Measurements from ENCODE around the gene CCDC149. TPM values are rescaled to one million over a fixed set of nuclear protein-coding genes. Genes with fewer than 3 reads are reported as not detected.

CCDC149 gene
- total RNA-seq, 1 experiment from 2014 or later, result 0.11 TPM

- H3K4me2 ChIP-seq (ENCODE audit: low read depth, low read length, poor library complexity, severe bottlenecking), result no peak overlapping the region
- H3K27me3 ChIP-seq (ENCODE audit: low read length), result no peaks in the 10 kb centered on the region
- peaks cover 20% of the 10 kb centered on the region for H3K9me3 ChIP-seq (ENCODE audit: low read length)
- no peak overlapping the region for H3K9ac ChIP-seq (ENCODE audit: low read length)
- no peak for DNase-seq
- H3K36me3 ChIP-seq (ENCODE audit: insufficient read depth, low read length), result no peaks in the 10 kb centered on the region
- no peaks in the 10 kb centered on the region for H3K9me2 ChIP-seq (replicated peaks; ENCODE audit: insufficient read depth, low read length)
- H2AFZ ChIP-seq (ENCODE audit: low read length), result no peak overlapping the region
- H3K27ac ChIP-seq (ENCODE audit: low read length), result no peak overlapping the region
- H4K20me1 ChIP-seq (ENCODE audit: insufficient read depth, low read depth, low read length), result no peaks in the 10 kb centered on the region
- no peak overlapping the region for H3K4me3 ChIP-seq (ENCODE audit: low read length)
- no peaks in the 10 kb centered on the region for H3K4me1 ChIP-seq (ENCODE audit: low read length)
- no peaks in the 10 kb centered on the region for H3K79me2 ChIP-seq (ENCODE audit: low read length)
Observed at GRCh38 chr4:24935856-24936255, 23.0 kb upstream of the CCDC149 start.

- Histone ChIP-seq H3K36me3 (ENCODE audit: insufficient read depth, low read length) (no peaks in the 10 kb centered on the region), H3K27ac (ENCODE audit: low read length) (no peak overlapping the region), H2AFZ (ENCODE audit: low read length) (no peak overlapping the region), H3K27me3 (ENCODE audit: low read length) (no peaks in the 10 kb centered on the region), H3K9ac (ENCODE audit: low read length) (no peak overlapping the region), H3K4me3 (ENCODE audit: low read length) (no peak overlapping the region), H3K79me2 (ENCODE audit: low read length) (no peaks in the 10 kb centered on the region), H4K20me1 (ENCODE audit: insufficient read depth, low read depth, low read length) (no peaks in the 10 kb centered on the region), H3K4me2 (ENCODE audit: low read depth, low read length, poor library complexity, severe bottlenecking) (no peak overlapping the region), H3K9me3 (ENCODE audit: low read length) (peaks cover 20% of the 10 kb centered on the region), H3K9me2 (replicated peaks; ENCODE audit: insufficient read depth, low read length) (no peaks in the 10 kb centered on the region), H3K4me1 (ENCODE audit: low read length) (no peaks in the 10 kb centered on the region)
- no peak for DNase-seq
Observed at GRCh38 chr4:24934311-24934710, 21.5 kb upstream of the CCDC149 start.

- Histone ChIP-seq H4K20me1 (ENCODE audit: insufficient read depth, low read depth, low read length) (no peaks in the 10 kb centered on the region), H3K27me3 (ENCODE audit: low read length) (no peaks in the 10 kb centered on the region), H3K4me3 (ENCODE audit: low read length) (no peak overlapping the region), H3K36me3 (ENCODE audit: insufficient read depth, low read length) (no peaks in the 10 kb centered on the region), H3K4me1 (ENCODE audit: low read length) (peaks cover 4% of the 10 kb centered on the region), H3K79me2 (ENCODE audit: low read length) (no peaks in the 10 kb centered on the region), H3K9me2 (replicated peaks; ENCODE audit: insufficient read depth, low read length) (no peaks in the 10 kb centered on the region), H3K4me2 (ENCODE audit: low read depth, low read length, poor library complexity, severe bottlenecking) (no peak overlapping the region), H3K27ac (ENCODE audit: low read length) (no peak overlapping the region), H2AFZ (ENCODE audit: low read length) (no peak overlapping the region), H3K9me3 (ENCODE audit: low read length) (peaks cover 20% of the 10 kb centered on the region), H3K9ac (ENCODE audit: low read length) (no peak overlapping the region)
- DNase-seq, result no peak
Observed at GRCh38 chr4:24933684-24934275, 20.9 kb upstream of the CCDC149 start.

- H3K4me3 ChIP-seq (ENCODE audit: low read length), result no peak overlapping the region
- no peak overlapping the region for H3K27ac ChIP-seq (ENCODE audit: low read length)
- H3K9ac ChIP-seq (ENCODE audit: low read length), result no peak overlapping the region
- H3K36me3 ChIP-seq (ENCODE audit: insufficient read depth, low read length), result no peaks in the 10 kb centered on the region
- H2AFZ ChIP-seq (ENCODE audit: low read length), result no peak overlapping the region
- H3K9me3 ChIP-seq (ENCODE audit: low read length), result peaks cover 20% of the 10 kb centered on the region
- H3K9me2 ChIP-seq (replicated peaks; ENCODE audit: insufficient read depth, low read length), result no peaks in the 10 kb centered on the region
- H3K79me2 ChIP-seq (ENCODE audit: low read length), result no peaks in the 10 kb centered on the region
- DNase-seq, result peak; percentile 31
- H3K4me1 ChIP-seq (ENCODE audit: low read length), result peaks cover 8% of the 10 kb centered on the region
- H3K4me2 ChIP-seq (ENCODE audit: low read depth, low read length, poor library complexity, severe bottlenecking), result no peak overlapping the region
- H3K27me3 ChIP-seq (ENCODE audit: low read length), result no peaks in the 10 kb centered on the region
- no peaks in the 10 kb centered on the region for H4K20me1 ChIP-seq (ENCODE audit: insufficient read depth, low read depth, low read length)
Observed at GRCh38 chr4:24932515-24933225, 19.8 kb upstream of the CCDC149 start.

- H3K27me3 ChIP-seq (ENCODE audit: low read length), result no peaks in the 10 kb centered on the region
- H3K4me2 ChIP-seq (ENCODE audit: low read depth, low read length, poor library complexity, severe bottlenecking), result no peak overlapping the region
- no peaks in the 10 kb centered on the region for H3K36me3 ChIP-seq (ENCODE audit: insufficient read depth, low read length)
- no peaks in the 10 kb centered on the region for H4K20me1 ChIP-seq (ENCODE audit: insufficient read depth, low read depth, low read length)
- H3K27ac ChIP-seq (ENCODE audit: low read length), result no peak overlapping the region
- no peaks in the 10 kb centered on the region for H3K79me2 ChIP-seq (ENCODE audit: low read length)
- no peak for DNase-seq
- H3K9me2 ChIP-seq (replicated peaks; ENCODE audit: insufficient read depth, low read length), result no peaks in the 10 kb centered on the region
- no peak overlapping the region for H3K9ac ChIP-seq (ENCODE audit: low read length)
- no peak overlapping the region for H2AFZ ChIP-seq (ENCODE audit: low read length)
- H3K9me3 ChIP-seq (ENCODE audit: low read length), result peaks cover 20% of the 10 kb centered on the region
- no peak overlapping the region for H3K4me3 ChIP-seq (ENCODE audit: low read length)
- H3K4me1 ChIP-seq (ENCODE audit: low read length), result peaks cover 15% of the 10 kb centered on the region
Observed at GRCh38 chr4:24930151-24930550, 17.3 kb upstream of the CCDC149 start.

- Histone ChIP-seq H2AFZ (ENCODE audit: low read length) (no peak overlapping the region), H3K36me3 (ENCODE audit: insufficient read depth, low read length) (no peaks in the 10 kb centered on the region), H4K20me1 (ENCODE audit: insufficient read depth, low read depth, low read length) (no peaks in the 10 kb centered on the region), H3K4me2 (ENCODE audit: low read depth, low read length, poor library complexity, severe bottlenecking) (no peak overlapping the region), H3K9me3 (ENCODE audit: low read length) (peaks cover 8% of the 10 kb centered on the region), H3K79me2 (ENCODE audit: low read length) (no peaks in the 10 kb centered on the region), H3K9me2 (replicated peaks; ENCODE audit: insufficient read depth, low read length) (no peaks in the 10 kb centered on the region), H3K4me1 (ENCODE audit: low read length) (peaks cover 15% of the 10 kb centered on the region), H3K27me3 (ENCODE audit: low read length) (no peaks in the 10 kb centered on the region), H3K9ac (ENCODE audit: low read length) (no peak overlapping the region), H3K27ac (ENCODE audit: low read length) (no peak overlapping the region), H3K4me3 (ENCODE audit: low read length) (no peak overlapping the region)
- DNase-seq, result no peak
Observed at GRCh38 chr4:24928708-24929107, 15.9 kb upstream of the CCDC149 start.

GRCh38 chr4:24927049-24927448, 14.2 kb upstream of the CCDC149 start:
- no peaks in the 10 kb centered on the region for H3K9me3 ChIP-seq (ENCODE audit: low read length)
- no peak overlapping the region for H3K27ac ChIP-seq (ENCODE audit: low read length)
- H3K27me3 ChIP-seq (ENCODE audit: low read length), result no peaks in the 10 kb centered on the region
- peaks cover 15% of the 10 kb centered on the region for H3K4me1 ChIP-seq (ENCODE audit: low read length)
- H4K20me1 ChIP-seq (ENCODE audit: insufficient read depth, low read depth, low read length), result no peaks in the 10 kb centered on the region
- no peak overlapping the region for H2AFZ ChIP-seq (ENCODE audit: low read length)
- no peaks in the 10 kb centered on the region for H3K9me2 ChIP-seq (replicated peaks; ENCODE audit: insufficient read depth, low read length)
- H3K4me3 ChIP-seq (ENCODE audit: low read length), result no peak overlapping the region
- no peaks in the 10 kb centered on the region for H3K36me3 ChIP-seq (ENCODE audit: insufficient read depth, low read length)
- H3K79me2 ChIP-seq (ENCODE audit: low read length), result no peaks in the 10 kb centered on the region
- DNase-seq, result no peak
- H3K9ac ChIP-seq (ENCODE audit: low read length), result no peak overlapping the region
- H3K4me2 ChIP-seq (ENCODE audit: low read depth, low read length, poor library complexity, severe bottlenecking), result no peak overlapping the region

GRCh38 chr4:24924309-24924781, 11.5 kb upstream of the CCDC149 start:
- no peak overlapping the region for H2AFZ ChIP-seq (ENCODE audit: low read length)
- peaks cover 13% of the 10 kb centered on the region for H3K9me3 ChIP-seq (ENCODE audit: low read length)
- H3K4me3 ChIP-seq (ENCODE audit: low read length), result no peak overlapping the region
- H3K4me2 ChIP-seq (ENCODE audit: low read depth, low read length, poor library complexity, severe bottlenecking), result no peak overlapping the region
- no peak overlapping the region for H3K27ac ChIP-seq (ENCODE audit: low read length)
- H3K4me1 ChIP-seq (ENCODE audit: low read length), result peaks cover 15% of the 10 kb centered on the region
- H3K9ac ChIP-seq (ENCODE audit: low read length), result no peak overlapping the region
- no peak for DNase-seq
- H3K9me2 ChIP-seq (replicated peaks; ENCODE audit: insufficient read depth, low read length), result no peaks in the 10 kb centered on the region
- H3K79me2 ChIP-seq (ENCODE audit: low read length), result no peaks in the 10 kb centered on the region
- H3K36me3 ChIP-seq (ENCODE audit: insufficient read depth, low read length), result peaks cover 4% of the 10 kb centered on the region; the same call in 1 of the 2 replicates
- H4K20me1 ChIP-seq (ENCODE audit: insufficient read depth, low read depth, low read length), result no peaks in the 10 kb centered on the region
- H3K27me3 ChIP-seq (ENCODE audit: low read length), result no peaks in the 10 kb centered on the region

All from Karpas-422 (cell line).